Spleen (tissue), 7 donors: ENCODE measurements around the gene CIB4.

ENCODE experiments used
- POLR2A ChIP-seq, 3 donors: fragments of 450-650 bp; IDR thresholded peaks; one replicate each; pipeline ENCODE4 v1.5.1; 2017; ENCODE audit warnings: antibody characterized with exemption in 3 of 3, mild to moderate bottlenecking in 1 of 3
- TF ChIP-seq, protein P1 (sequence below), 11 experiments: fragments of 200-600 bp in 7 of 11; fragments of 450-650 bp in 4 of 11; sonication (generic) in 4 of 11; IDR thresholded peaks in 8 of 11; conservative IDR thresholded peaks in 3 of 11; 1 replicate in 7 of 11; 2 replicates in 4 of 11; pipeline versions ENCODE4 v1.4.0 to v1.8.0; 2016 to 2021; ENCODE audit warnings: antibody characterized with exemption in 11 of 11, inconsistent platforms in 4 of 11, mild to moderate bottlenecking in 1 of 11
- donor health status: DM: no; HTN: no; CAD: no; lungs with moderate emphysema.
- donor health status: DM: no; HTN: no; CAD: no.
- donor health status: DM: no; HTN: no; CAD: no.

DNA sequence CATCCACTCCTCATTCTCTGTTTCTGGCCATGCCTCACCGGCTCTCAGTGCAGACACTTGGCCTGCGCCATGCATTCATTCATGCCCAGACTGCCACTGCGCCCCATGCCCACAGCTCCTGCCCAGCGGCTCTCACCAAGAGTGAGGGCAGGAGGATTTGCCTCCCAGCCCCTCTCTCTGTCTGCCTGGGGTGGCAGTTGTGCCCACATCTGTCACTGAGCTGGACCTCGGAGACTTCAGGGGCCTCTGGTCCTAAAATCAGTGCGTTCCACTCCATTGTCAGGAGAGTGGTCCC is 75.1 kb downstream of the CIB4 start:
- TF ChIP-seq POLR2A (IDR thresholded peaks at IDR 0.05): no peak
- TF ChIP-seq, protein P1, sequence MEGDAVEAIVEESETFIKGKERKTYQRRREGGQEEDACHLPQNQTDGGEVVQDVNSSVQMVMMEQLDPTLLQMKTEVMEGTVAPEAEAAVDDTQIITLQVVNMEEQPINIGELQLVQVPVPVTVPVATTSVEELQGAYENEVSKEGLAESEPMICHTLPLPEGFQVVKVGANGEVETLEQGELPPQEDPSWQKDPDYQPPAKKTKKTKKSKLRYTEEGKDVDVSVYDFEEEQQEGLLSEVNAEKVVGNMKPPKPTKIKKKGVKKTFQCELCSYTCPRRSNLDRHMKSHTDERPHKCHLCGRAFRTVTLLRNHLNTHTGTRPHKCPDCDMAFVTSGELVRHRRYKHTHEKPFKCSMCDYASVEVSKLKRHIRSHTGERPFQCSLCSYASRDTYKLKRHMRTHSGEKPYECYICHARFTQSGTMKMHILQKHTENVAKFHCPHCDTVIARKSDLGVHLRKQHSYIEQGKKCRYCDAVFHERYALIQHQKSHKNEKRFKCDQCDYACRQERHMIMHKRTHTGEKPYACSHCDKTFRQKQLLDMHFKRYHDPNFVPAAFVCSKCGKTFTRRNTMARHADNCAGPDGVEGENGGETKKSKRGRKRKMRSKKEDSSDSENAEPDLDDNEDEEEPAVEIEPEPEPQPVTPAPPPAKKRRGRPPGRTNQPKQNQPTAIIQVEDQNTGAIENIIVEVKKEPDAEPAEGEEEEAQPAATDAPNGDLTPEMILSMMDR (IDR thresholded peaks at IDR 0.05 in 8 of 11, conservative IDR thresholded peaks at IDR 0.05 in 3 of 11): no peak
